GM10266 (cell line): ENCODE results near the gene BANK1.

ENCODE experiments used
- DNase-seq: peaks from one replicate; pipeline ENCODE4 v3.0.0; 2012; ENCODE audit errors: extremely low spot score
- TF ChIP-seq, protein P1 (sequence below): IDR thresholded peaks from 2 replicates; pipeline ENCODE4 v1.5.1; 2012; ENCODE audit warnings: mild to moderate bottlenecking, low read depth; ENCODE audit not compliant: control insufficient read depth, insufficient read depth; ENCODE audit errors: missing control alignments

Gene BANK1

DNA sequence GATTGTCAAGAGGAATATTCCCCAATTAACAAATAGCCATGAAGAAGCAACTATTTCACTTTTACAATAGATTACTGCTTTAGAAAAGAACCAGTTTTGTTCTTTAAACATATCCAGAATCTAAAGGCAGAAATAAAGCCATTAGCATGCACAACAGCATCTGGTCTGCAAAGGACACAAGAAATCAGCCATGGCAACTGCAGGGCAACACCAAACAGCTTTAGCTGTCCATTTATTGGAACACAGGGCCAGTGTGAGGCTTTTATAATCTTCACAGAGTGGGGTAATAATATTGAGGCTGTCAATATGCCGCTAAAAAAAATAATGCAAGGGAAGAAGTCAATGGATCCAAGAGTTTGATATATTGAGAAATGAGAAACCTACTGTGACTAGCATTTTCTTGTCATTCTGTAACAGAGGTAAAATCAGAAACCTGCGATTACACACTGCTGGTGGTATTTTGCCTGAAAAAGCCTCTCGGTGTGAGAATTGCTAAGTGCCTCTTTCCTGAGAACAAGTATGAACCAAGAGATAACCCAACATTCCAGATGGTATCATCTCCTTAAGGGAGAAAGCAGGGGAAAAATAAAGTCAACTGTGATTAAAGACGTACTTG, 2.7 kb upstream of the BANK1 start:
- no peak for DNase-seq
- TF ChIP-seq, protein P1, sequence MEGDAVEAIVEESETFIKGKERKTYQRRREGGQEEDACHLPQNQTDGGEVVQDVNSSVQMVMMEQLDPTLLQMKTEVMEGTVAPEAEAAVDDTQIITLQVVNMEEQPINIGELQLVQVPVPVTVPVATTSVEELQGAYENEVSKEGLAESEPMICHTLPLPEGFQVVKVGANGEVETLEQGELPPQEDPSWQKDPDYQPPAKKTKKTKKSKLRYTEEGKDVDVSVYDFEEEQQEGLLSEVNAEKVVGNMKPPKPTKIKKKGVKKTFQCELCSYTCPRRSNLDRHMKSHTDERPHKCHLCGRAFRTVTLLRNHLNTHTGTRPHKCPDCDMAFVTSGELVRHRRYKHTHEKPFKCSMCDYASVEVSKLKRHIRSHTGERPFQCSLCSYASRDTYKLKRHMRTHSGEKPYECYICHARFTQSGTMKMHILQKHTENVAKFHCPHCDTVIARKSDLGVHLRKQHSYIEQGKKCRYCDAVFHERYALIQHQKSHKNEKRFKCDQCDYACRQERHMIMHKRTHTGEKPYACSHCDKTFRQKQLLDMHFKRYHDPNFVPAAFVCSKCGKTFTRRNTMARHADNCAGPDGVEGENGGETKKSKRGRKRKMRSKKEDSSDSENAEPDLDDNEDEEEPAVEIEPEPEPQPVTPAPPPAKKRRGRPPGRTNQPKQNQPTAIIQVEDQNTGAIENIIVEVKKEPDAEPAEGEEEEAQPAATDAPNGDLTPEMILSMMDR, result no peak

DNA sequence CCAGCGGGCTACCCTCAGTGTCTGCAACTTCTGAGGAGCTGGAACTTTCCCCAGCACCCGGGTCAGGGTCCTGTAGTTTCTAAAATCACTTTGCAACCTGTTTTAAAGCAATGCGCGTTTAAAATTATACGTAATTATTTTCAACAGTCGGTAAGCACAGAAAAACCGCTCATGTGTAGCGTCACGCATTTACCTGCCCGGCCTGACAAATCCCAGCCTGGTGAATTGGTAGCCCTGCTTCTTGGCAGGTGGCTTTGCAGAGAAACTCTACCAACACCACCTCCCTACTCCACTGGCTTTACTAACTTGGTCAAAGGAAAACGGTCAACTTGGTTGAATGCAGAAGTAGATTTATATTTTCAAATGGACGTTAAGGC, 640 bp downstream of the BANK1 start:
- no peak for DNase-seq

DNA sequence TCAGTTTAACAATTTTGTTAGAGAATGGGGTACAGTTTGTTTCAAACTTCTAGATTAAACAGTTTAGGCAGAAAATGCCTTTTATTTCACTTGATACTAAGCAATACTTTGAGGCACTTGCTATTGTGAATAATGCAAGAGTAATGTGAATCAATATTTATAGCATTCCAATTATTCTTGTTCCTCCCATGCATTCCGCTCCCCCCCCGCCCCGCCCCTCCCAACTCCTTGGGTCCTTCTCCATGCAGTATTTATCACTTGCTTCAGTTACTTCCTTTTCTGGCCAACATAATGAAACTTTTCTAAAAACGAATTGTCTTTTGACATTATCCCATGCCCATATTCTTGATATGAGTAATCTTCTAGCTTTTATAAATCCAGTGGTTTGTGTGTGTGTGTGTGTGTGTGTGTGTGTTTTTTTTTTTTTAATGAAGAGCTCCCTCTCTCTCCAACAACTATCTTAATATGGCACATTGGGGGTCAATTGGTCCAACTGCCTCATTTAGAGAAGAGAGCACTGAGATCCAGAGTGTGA, 1.6 kb downstream of the BANK1 start:
- DNase-seq, result no peak
- TF ChIP-seq, protein P1, result no peak

More for the DNA sequence above, 640 bp downstream of the BANK1 start:
- TF ChIP-seq, protein P1, result no peak

DNA sequence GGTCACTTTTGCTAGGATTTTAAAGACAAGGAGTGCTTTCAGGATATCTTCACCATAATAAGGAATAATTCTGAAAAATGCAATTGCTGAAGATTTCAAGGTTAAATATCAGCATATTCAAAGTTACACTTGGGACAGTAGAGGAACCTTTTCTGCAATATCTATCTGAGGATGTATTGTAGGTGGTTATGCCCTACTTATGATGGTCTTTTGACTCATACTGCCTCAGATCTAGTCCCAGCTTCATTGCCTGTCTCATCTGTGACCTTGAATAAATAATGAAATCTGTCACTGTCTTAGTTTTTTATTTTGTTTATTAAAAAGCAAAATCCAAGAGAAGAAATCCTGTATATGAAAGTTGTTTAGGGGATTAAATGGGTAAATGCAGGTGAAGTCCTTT, 2.9 kb downstream of the BANK1 start:
- TF ChIP-seq, protein P1, result no peak

DNA sequence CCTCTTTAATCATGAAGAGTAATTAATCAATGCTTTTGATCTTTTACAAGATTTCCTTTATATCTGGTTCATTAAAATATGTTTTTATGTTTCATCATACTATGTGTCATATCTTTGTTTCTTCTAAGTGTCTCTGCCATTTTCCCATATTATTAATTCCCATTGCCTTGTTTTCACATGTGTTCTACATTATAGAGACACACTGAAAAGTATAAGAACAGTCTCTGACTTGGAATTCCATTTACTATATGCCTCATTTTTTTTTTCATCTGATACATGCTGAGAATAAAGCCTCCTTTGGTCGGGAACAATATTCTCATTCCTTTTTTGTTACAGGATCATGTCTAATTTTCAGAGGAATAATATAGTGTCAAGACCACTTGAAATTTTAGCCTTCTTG, 4.3 kb downstream of the BANK1 start:
- TF ChIP-seq, protein P1, result no peak
- DNase-seq, result no peak

More for the DNA sequence above, 2.9 kb downstream of the BANK1 start:
- no peak for DNase-seq

DNA sequence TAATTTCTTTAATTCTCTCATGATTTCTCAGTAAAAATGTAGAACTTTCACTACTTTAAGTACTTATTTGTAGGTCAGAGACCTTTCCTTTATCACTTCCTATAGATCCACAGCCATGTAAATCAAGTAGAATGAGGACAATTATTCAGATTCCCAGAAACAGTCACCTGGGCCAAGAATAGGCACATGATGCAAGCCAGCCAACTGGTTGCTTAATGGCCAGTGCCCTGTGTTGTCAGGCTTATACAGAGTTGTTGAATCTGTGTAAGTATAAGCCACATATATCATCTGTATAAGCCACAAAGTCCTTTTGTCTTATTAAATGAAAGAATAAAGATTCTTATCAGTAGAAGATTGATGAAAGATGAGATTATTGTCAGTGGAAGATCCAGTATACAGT, 5.2 kb downstream of the BANK1 start:
- DNase-seq, result no peak
- TF ChIP-seq, protein P1, result no peak

DNA sequence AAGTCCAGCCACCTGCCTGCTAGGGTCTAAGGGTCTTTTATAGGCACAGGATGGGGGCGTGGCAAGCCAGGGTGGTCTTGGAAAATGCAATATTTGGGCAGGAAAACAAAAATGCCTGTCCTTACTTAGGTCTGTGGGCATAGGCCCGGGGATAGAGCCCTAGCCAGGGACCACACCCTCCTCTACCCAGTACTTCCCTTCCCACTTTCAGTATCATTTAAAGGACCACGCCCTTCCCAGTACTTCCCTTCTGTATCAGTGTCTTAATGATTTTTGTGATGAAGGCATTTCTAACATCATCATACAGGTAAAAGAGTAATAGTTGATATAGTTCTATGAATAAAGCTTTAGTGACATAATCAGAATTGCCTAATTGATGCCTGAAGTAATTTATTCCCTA, 11.4 kb downstream of the BANK1 start:
- TF ChIP-seq, protein P1, result no peak
- DNase-seq, result no peak
